IPS-NIHi7 (cell line): ENCODE results near the gene PADI2.

Source experiments
- DNase-seq: peaks from one replicate; pipeline ENCODE4 v3.0.0; 2012; ENCODE audit warnings: mixed read lengths; ENCODE audit errors: extremely low spot score

PADI2 gene

GRCh38 chr1:17020502-17020901 lies 98.7 kb downstream of the PADI2 start:
- DNase-seq: no peak

GRCh38 chr1:17018849-17019248 lies 100.4 kb downstream of the PADI2 start:
- no peak for DNase-seq

- no peak for DNase-seq
Measured at GRCh38 chr1:17017435-17017834, 101.8 kb downstream of the PADI2 start.
